ENCODE results near the gene SH3BP5.

The SH3BP5 gene

GRCh38 chr3:15281817-15282216, 50.6 kb downstream of the SH3BP5 start:
- Histone ChIP-seq H3K27me3 (replicated peaks in 2 of 5; ENCODE audit: control insufficient read depth in 4 of 5, insufficient read depth in 5 of 5, low read length in 4 of 5) (peaks cover 0 to 43% (median 3%) of the 10 kb centered on the region in 5 experiments), H3K4me1 (ENCODE audit: control extremely low read depth in 1 of 4, control insufficient read depth in 4 of 4, insufficient read depth in 4 of 4, low read length in 3 of 4) (peaks cover 0 to 26% (median 0%) of the 10 kb centered on the region in 4 experiments), H3K4me3 (ENCODE audit: control insufficient read depth in 1 of 7, extremely low read depth in 1 of 7, insufficient read depth in 4 of 7, low read depth in 2 of 7, low read length in 6 of 7) (no peak overlapping the region), H3K9me3 (ENCODE audit: control extremely low read depth in 1 of 5, control insufficient read depth in 4 of 5, insufficient read depth in 2 of 5, low read depth in 1 of 5, low read length in 4 of 5) (no peaks in the 10 kb centered on the region), H3K27ac (ENCODE audit: insufficient read depth in 1 of 2, low read depth in 1 of 2, low read length in 2 of 2, poor library complexity in 1 of 2, severe bottlenecking in 2 of 2) (no peak overlapping the region), H3K36me3 (ENCODE audit: control insufficient read depth in 4 of 4, insufficient read depth in 4 of 4, low read length in 3 of 4) (peaks cover 0 to 38% (median 0%) of the 10 kb centered on the region in 4 experiments)
- WGBS (ENCODE audit: insufficient coverage), result 93% methylated on average over 9 of the region's 9 CpGs
- POLR2A ChIA-PET, result no interaction called here
- CTCF ChIA-PET, result interaction anchor here (1.2 to 4.8 kb wide), 4 partner anchors 8 to 22 kb away, joined by 3 to 28 read pairs (median 4); no protein-coding TSS in a partner anchor
- DNase-seq, result no peak

GRCh38 chr3:15280853-15281532, 51.4 kb downstream of the SH3BP5 start:
- Histone ChIP-seq H3K4me1 (ENCODE audit: control extremely low read depth in 1 of 4, control insufficient read depth in 4 of 4, insufficient read depth in 4 of 4, low read length in 3 of 4) (peaks cover 0 to 32% (median 3%) of the 10 kb centered on the region in 4 experiments), H3K4me3 (ENCODE audit: control insufficient read depth in 1 of 7, extremely low read depth in 1 of 7, insufficient read depth in 4 of 7, low read depth in 2 of 7, low read length in 6 of 7) (no peak overlapping the region), H3K36me3 (ENCODE audit: control insufficient read depth in 4 of 4, insufficient read depth in 4 of 4, low read length in 3 of 4) (peaks cover 0 to 35% (median 0%) of the 10 kb centered on the region in 4 experiments), H3K9me3 (ENCODE audit: control extremely low read depth in 1 of 5, control insufficient read depth in 4 of 5, insufficient read depth in 2 of 5, low read depth in 1 of 5, low read length in 4 of 5) (no peaks in the 10 kb centered on the region), H3K27ac (ENCODE audit: insufficient read depth in 1 of 2, low read depth in 1 of 2, low read length in 2 of 2, poor library complexity in 1 of 2, severe bottlenecking in 2 of 2) (no peak overlapping the region), H3K27me3 (replicated peaks in 2 of 5; ENCODE audit: control insufficient read depth in 4 of 5, insufficient read depth in 5 of 5, low read length in 4 of 5) (peaks cover 0 to 44% (median 3%) of the 10 kb centered on the region in 5 experiments)
- DNase-seq, result no peak
- ChIA-PET CTCF (interaction anchor here (1.6 to 4.8 kb wide), 4 partner anchors 13 to 52 kb away, joined by 3 to 28 read pairs (median 8); partner anchors contain the start of gene SH3BP5), POLR2A (interaction anchor here (0.7 to 1.9 kb wide), 2 partner anchors 11 to 50 kb away, joined by 4 to 5 read pairs; no protein-coding TSS in a partner anchor)
- WGBS (ENCODE audit: insufficient coverage), result 97% methylated on average over 10 of the region's 10 CpGs

DNA sequence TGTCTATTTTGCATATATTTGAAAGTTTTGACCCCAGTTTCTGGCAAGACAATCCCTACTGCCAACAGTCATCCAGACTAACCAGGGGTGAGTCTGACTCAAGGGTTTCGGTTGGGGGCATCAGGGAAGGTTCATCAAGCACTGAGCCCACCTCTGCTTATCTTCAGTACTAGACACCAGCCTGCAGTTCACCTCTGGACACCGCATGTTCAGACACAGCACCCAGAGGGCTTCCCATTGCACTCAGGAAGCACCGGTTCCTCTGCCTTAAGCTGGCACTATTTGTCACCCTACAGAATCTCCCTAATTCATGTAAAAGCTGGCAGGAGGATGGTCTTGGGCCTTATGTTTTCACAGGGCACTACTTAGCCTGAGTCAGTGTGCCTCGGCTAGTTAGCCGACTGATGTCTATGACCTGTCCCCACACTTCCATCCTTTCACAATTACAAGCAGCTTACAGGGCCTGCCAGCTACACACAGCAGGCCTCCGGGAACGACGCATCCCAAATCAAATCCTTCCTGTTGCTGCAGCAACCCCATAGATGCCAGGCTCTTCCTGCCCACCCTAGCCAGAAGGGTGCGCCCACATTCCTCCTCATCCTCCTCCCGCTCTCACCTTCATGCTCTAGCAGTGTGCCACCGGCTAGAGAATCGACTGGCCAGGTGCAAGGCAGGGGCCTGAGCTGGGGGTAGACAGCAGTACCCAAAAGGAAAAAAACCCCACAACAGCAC, 52.5 kb downstream of the SH3BP5 start:
- ChIA-PET CTCF (interaction anchor here (0.7 to 4.8 kb wide), 8 partner anchors 9 to 53 kb away, joined by 3 to 28 read pairs (median 4); partner anchors contain the start of gene SH3BP5), POLR2A (interaction anchor here (0.7 to 1.9 kb wide), 2 partner anchors 12 to 52 kb away, joined by 4 to 5 read pairs; no protein-coding TSS in a partner anchor)
- peaks cover 0 to 35% (median 3%) of the 10 kb centered on the region in 4 experiments for H3K4me1 ChIP-seq (ENCODE audit: control extremely low read depth in 1 of 4, control insufficient read depth in 4 of 4, insufficient read depth in 4 of 4, low read length in 3 of 4)
- no peak for DNase-seq
- H3K36me3 ChIP-seq (ENCODE audit: control insufficient read depth in 4 of 4, insufficient read depth in 4 of 4, low read length in 3 of 4), result peaks cover 0 to 26% (median 0%) of the 10 kb centered on the region in 4 experiments
- no peak overlapping the region for H3K27ac ChIP-seq (ENCODE audit: insufficient read depth in 1 of 2, low read depth in 1 of 2, low read length in 2 of 2, poor library complexity in 1 of 2, severe bottlenecking in 2 of 2)
- H3K4me3 ChIP-seq (ENCODE audit: control insufficient read depth in 1 of 7, extremely low read depth in 1 of 7, insufficient read depth in 4 of 7, low read depth in 2 of 7, low read length in 6 of 7), result no peak overlapping the region
- H3K27me3 ChIP-seq (replicated peaks in 2 of 5; ENCODE audit: control insufficient read depth in 4 of 5, insufficient read depth in 5 of 5, low read length in 4 of 5), result peaks cover 0 to 46% (median 3%) of the 10 kb centered on the region in 5 experiments
- H3K9me3 ChIP-seq (ENCODE audit: control extremely low read depth in 1 of 5, control insufficient read depth in 4 of 5, insufficient read depth in 2 of 5, low read depth in 1 of 5, low read length in 4 of 5), result no peaks in the 10 kb centered on the region
- 100% methylated on average over 8 of the region's 12 CpGs for WGBS (ENCODE audit: insufficient coverage)

DNA sequence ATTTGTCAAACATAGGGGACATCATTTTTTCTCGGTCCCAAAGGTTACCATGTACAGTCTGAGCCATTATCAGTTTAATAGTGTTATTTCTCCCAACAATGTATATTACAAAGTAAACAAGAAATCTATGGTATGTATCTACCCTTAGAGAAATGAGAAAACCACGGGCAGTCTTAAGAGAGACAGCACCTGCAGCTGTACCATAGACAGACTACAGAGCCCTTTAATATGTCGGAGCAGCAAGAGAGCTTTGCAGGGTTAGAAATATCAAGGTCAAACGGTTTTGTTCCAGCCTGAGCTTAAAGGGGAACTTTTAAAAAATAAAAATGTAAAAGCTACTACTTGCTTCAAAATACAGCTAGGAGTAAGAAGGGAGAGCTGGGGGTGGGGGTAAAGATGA, 53.2 kb downstream of the SH3BP5 start:
- peaks cover 0 to 36% (median 3%) of the 10 kb centered on the region in 4 experiments for H3K4me1 ChIP-seq (ENCODE audit: control extremely low read depth in 1 of 4, control insufficient read depth in 4 of 4, insufficient read depth in 4 of 4, low read length in 3 of 4)
- no peak overlapping the region for H3K4me3 ChIP-seq (ENCODE audit: control insufficient read depth in 1 of 7, extremely low read depth in 1 of 7, insufficient read depth in 4 of 7, low read depth in 2 of 7, low read length in 6 of 7)
- no peaks in the 10 kb centered on the region for H3K9me3 ChIP-seq (ENCODE audit: control extremely low read depth in 1 of 5, control insufficient read depth in 4 of 5, insufficient read depth in 2 of 5, low read depth in 1 of 5, low read length in 4 of 5)
- ChIA-PET POLR2A (interaction anchor here (1.9 kb wide), 1 partner anchor 13 kb away, joined by 5 read pairs; no protein-coding TSS in a partner anchor), CTCF (interaction anchor here (0.7 to 4.8 kb wide), 6 partner anchors 11 to 54 kb away, joined by 3 to 28 read pairs (median 6); partner anchors contain the start of gene SH3BP5)
- WGBS (ENCODE audit: insufficient coverage), result 100% methylated on average over 2 of the region's 4 CpGs
- H3K36me3 ChIP-seq (ENCODE audit: control insufficient read depth in 4 of 4, insufficient read depth in 4 of 4, low read length in 3 of 4), result peaks cover 0 to 26% (median 0%) of the 10 kb centered on the region in 4 experiments
- H3K27me3 ChIP-seq (replicated peaks in 2 of 5; ENCODE audit: control insufficient read depth in 4 of 5, insufficient read depth in 5 of 5, low read length in 4 of 5), result peaks cover 0 to 47% (median 3%) of the 10 kb centered on the region in 5 experiments
- H3K27ac ChIP-seq (ENCODE audit: insufficient read depth in 1 of 2, low read depth in 1 of 2, low read length in 2 of 2, poor library complexity in 1 of 2, severe bottlenecking in 2 of 2), result no peak overlapping the region
- DNase-seq, result no peak

GRCh38 chr3:15277861-15278500, 54.4 kb downstream of the SH3BP5 start:
- POLR2A ChIA-PET, result no interaction called here
- peaks cover 0 to 43% (median 0%) of the 10 kb centered on the region in 5 experiments for H3K27me3 ChIP-seq (replicated peaks in 2 of 5; ENCODE audit: control insufficient read depth in 4 of 5, insufficient read depth in 5 of 5, low read length in 4 of 5)
- 100% methylated on average over 9 of the region's 13 CpGs for WGBS (ENCODE audit: insufficient coverage)

DNA sequence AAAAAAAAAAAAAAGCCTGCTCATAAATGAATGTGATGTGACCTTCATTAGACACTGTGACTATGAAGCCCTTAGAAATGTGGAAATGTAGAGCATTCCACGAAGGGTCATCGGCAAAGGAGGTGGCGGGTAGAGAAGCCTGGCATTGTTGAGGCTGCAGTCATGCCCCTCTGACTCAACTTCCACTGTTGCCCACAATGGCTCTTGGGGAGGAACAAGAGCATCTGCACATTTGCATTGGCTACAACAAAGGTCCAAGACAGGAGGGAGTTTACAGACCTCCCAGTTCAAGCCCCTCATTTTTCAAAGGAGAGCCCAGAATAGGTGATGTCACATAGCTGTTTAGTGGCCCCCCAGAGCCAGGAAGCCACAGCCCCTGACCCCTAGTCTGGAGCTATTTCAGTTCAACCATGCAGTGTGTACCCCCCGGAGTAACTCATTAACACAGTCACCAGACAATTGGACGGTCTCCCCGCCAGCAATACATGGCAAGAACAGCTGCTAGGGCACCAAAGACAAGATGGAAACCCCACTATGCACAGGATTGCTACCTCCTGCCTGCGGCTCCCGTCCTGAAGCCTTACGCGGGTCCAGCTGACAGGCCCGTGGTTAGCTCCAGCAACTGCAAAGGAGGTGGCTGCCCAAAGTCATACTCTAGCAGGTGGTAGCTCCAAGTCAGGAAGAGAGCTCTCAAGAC, 56.2 kb downstream of the SH3BP5 start:
- ChIA-PET CTCF (interaction anchor here (0.6 to 2.9 kb wide), 5 partner anchors 8 to 109 kb away, joined by 3 to 11 read pairs (median 9); no protein-coding TSS in a partner anchor), POLR2A (interaction anchor here (0.6 to 1.2 kb wide), 3 partner anchors 9 to 56 kb away, joined by 3 read pairs; partner anchors contain the start of gene SH3BP5)
- no peak overlapping the region for H3K4me3 ChIP-seq (ENCODE audit: control insufficient read depth in 1 of 7, extremely low read depth in 1 of 7, insufficient read depth in 4 of 7, low read depth in 2 of 7, low read length in 6 of 7)
- H3K4me1 ChIP-seq (ENCODE audit: control extremely low read depth in 1 of 4, control insufficient read depth in 4 of 4, insufficient read depth in 4 of 4, low read length in 3 of 4), result peaks cover 10 to 63% (median 27%) of the 10 kb centered on the region in 4 experiments
- 87% methylated on average over 10 of the region's 11 CpGs for WGBS (ENCODE audit: insufficient coverage)
- H3K36me3 ChIP-seq (ENCODE audit: control insufficient read depth in 4 of 4, insufficient read depth in 4 of 4, low read length in 3 of 4), result peaks cover 0 to 19% (median 0%) of the 10 kb centered on the region in 4 experiments
- peaks cover 0 to 43% (median 0%) of the 10 kb centered on the region in 5 experiments for H3K27me3 ChIP-seq (replicated peaks in 2 of 5; ENCODE audit: control insufficient read depth in 4 of 5, insufficient read depth in 5 of 5, low read length in 4 of 5)
- no peak overlapping the region for H3K27ac ChIP-seq (ENCODE audit: insufficient read depth in 1 of 2, low read depth in 1 of 2, low read length in 2 of 2, poor library complexity in 1 of 2, severe bottlenecking in 2 of 2)
- DNase-seq, result peak in 2 of 3 donors; percentile 53 to 63
- H3K9me3 ChIP-seq (ENCODE audit: control extremely low read depth in 1 of 5, control insufficient read depth in 4 of 5, insufficient read depth in 2 of 5, low read depth in 1 of 5, low read length in 4 of 5), result no peaks in the 10 kb centered on the region

More at GRCh38 chr3:15277861-15278500, 54.4 kb downstream of the SH3BP5 start:
- Histone ChIP-seq H3K9me3 (ENCODE audit: control extremely low read depth in 1 of 5, control insufficient read depth in 4 of 5, insufficient read depth in 2 of 5, low read depth in 1 of 5, low read length in 4 of 5) (no peaks in the 10 kb centered on the region), H3K4me3 (ENCODE audit: control insufficient read depth in 1 of 7, extremely low read depth in 1 of 7, insufficient read depth in 4 of 7, low read depth in 2 of 7, low read length in 6 of 7) (no peak overlapping the region), H3K4me1 (ENCODE audit: control extremely low read depth in 1 of 4, control insufficient read depth in 4 of 4, insufficient read depth in 4 of 4, low read length in 3 of 4) (peaks cover 1 to 46% (median 10%) of the 10 kb centered on the region in 4 experiments), H3K36me3 (ENCODE audit: control insufficient read depth in 4 of 4, insufficient read depth in 4 of 4, low read length in 3 of 4) (peaks cover 0 to 24% (median 0%) of the 10 kb centered on the region in 4 experiments), H3K27ac (ENCODE audit: insufficient read depth in 1 of 2, low read depth in 1 of 2, low read length in 2 of 2, poor library complexity in 1 of 2, severe bottlenecking in 2 of 2) (no peak overlapping the region)
- DNase-seq, result no peak
- CTCF ChIA-PET, result interaction anchor here (1.7 to 4.8 kb wide), 4 partner anchors 10 to 55 kb away, joined by 5 to 28 read pairs (median 9); partner anchors contain the start of gene SH3BP5

All from common myeloid progenitor, CD34-positive (primary cell).